Mononuclear cell (primary cell): ENCODE measurements around the gene DLGAP1. TPM values are rescaled to one million over a fixed set of nuclear protein-coding genes. Genes with fewer than 3 reads are reported as not detected.

Experiments used
- H3K27me3 ChIP-seq: 2 replicates; pipeline ENCODE4 v1.6.0; 2011; ENCODE audit warnings: low read length, control low read depth; ENCODE audit not compliant: insufficient read depth
- H3K4me1 ChIP-seq: 2 replicates; pipeline ENCODE4 v1.5.1; 2011; ENCODE audit warnings: mild to moderate bottlenecking, low read length, control low read depth; ENCODE audit not compliant: insufficient read depth
- H3K4me3 ChIP-seq: 2 replicates; pipeline ENCODE4 v1.5.1; 2011; ENCODE audit warnings: mild to moderate bottlenecking, low read length, moderate library complexity
- H3K9me3 ChIP-seq: 2 replicates; pipeline ENCODE4 v1.5.1; 2011; ENCODE audit warnings: low read depth, mild to moderate bottlenecking, control low read depth, low read length
- total RNA-seq: library from RNA; depleted of rRNA; stranded (reverse); fragments of >200 nt; gene quantifications from one replicate; pipeline ENCODE4 v1.2.3, GENCODE V29; 2012

Gene DLGAP1
- total RNA-seq, 1 donor: 0.42 TPM

- no peaks in the 10 kb centered on the region for H3K9me3 ChIP-seq
- no peaks in the 10 kb centered on the region for H3K4me1 ChIP-seq
- no peaks in the 10 kb centered on the region for H3K27me3 ChIP-seq
- H3K4me3 ChIP-seq: no peak overlapping the region
Observed at GRCh38 chr18:3832025-3832638, 623.0 kb downstream of the DLGAP1 start.

GRCh38 chr18:3830604-3831003, 624.5 kb downstream of the DLGAP1 start:
- no peaks in the 10 kb centered on the region for H3K4me1 ChIP-seq
- H3K9me3 ChIP-seq: no peaks in the 10 kb centered on the region
- no peak overlapping the region for H3K4me3 ChIP-seq
- no peaks in the 10 kb centered on the region for H3K27me3 ChIP-seq

- Histone ChIP-seq H3K9me3 (no peaks in the 10 kb centered on the region), H3K4me1 (no peaks in the 10 kb centered on the region), H3K27me3 (no peaks in the 10 kb centered on the region), H3K4me3 (no peak overlapping the region)
Observed at GRCh38 chr18:3827236-3827845, 627.8 kb downstream of the DLGAP1 start.

- Histone ChIP-seq H3K4me3 (no peak overlapping the region), H3K9me3 (no peaks in the 10 kb centered on the region), H3K27me3 (no peaks in the 10 kb centered on the region), H3K4me1 (no peaks in the 10 kb centered on the region)
Observed at GRCh38 chr18:3826021-3826420, 629.1 kb downstream of the DLGAP1 start.

- Histone ChIP-seq H3K4me3 (no peak overlapping the region), H3K9me3 (no peaks in the 10 kb centered on the region), H3K4me1 (no peaks in the 10 kb centered on the region), H3K27me3 (no peaks in the 10 kb centered on the region)
Observed at GRCh38 chr18:3824101-3824500, 631.0 kb downstream of the DLGAP1 start.

GRCh38 chr18:3823073-3823472, 632.0 kb downstream of the DLGAP1 start:
- Histone ChIP-seq H3K9me3 (no peaks in the 10 kb centered on the region), H3K27me3 (no peaks in the 10 kb centered on the region), H3K4me3 (no peak overlapping the region), H3K4me1 (no peaks in the 10 kb centered on the region)

GRCh38 chr18:3821524-3821923, 633.6 kb downstream of the DLGAP1 start:
- H3K27me3 ChIP-seq: no peaks in the 10 kb centered on the region
- no peaks in the 10 kb centered on the region for H3K9me3 ChIP-seq
- H3K4me1 ChIP-seq: no peaks in the 10 kb centered on the region
- no peak overlapping the region for H3K4me3 ChIP-seq

- Histone ChIP-seq H3K27me3 (no peaks in the 10 kb centered on the region), H3K9me3 (no peaks in the 10 kb centered on the region), H3K4me1 (no peaks in the 10 kb centered on the region), H3K4me3 (no peak overlapping the region)
Observed at GRCh38 chr18:3819961-3820360, 635.1 kb downstream of the DLGAP1 start.

- H3K4me1 ChIP-seq: no peaks in the 10 kb centered on the region
Observed at GRCh38 chr18:3816610-3817363, 638.3 kb downstream of the DLGAP1 start.

GRCh38 chr18:3815991-3816390, 639.1 kb downstream of the DLGAP1 start:
- Histone ChIP-seq H3K4me3 (no peak overlapping the region), H3K9me3 (no peaks in the 10 kb centered on the region), H3K4me1 (no peaks in the 10 kb centered on the region), H3K27me3 (no peaks in the 10 kb centered on the region)

More at GRCh38 chr18:3816610-3817363, 638.3 kb downstream of the DLGAP1 start:
- H3K9me3 ChIP-seq: no peaks in the 10 kb centered on the region
- H3K4me3 ChIP-seq: no peak overlapping the region
- H3K27me3 ChIP-seq: no peaks in the 10 kb centered on the region

- Histone ChIP-seq H3K27me3 (no peaks in the 10 kb centered on the region), H3K4me3 (no peak overlapping the region), H3K4me1 (no peaks in the 10 kb centered on the region), H3K9me3 (no peaks in the 10 kb centered on the region)
Observed at GRCh38 chr18:3814816-3815215, 640.3 kb downstream of the DLGAP1 start.

GRCh38 chr18:3810296-3810695, 644.8 kb downstream of the DLGAP1 start:
- Histone ChIP-seq H3K4me3 (no peak overlapping the region), H3K4me1 (no peaks in the 10 kb centered on the region), H3K9me3 (no peaks in the 10 kb centered on the region), H3K27me3 (no peaks in the 10 kb centered on the region)

- Histone ChIP-seq H3K4me3 (no peak overlapping the region), H3K9me3 (no peaks in the 10 kb centered on the region), H3K27me3 (no peaks in the 10 kb centered on the region), H3K4me1 (no peaks in the 10 kb centered on the region)
Observed at GRCh38 chr18:3808985-3809780, 645.9 kb downstream of the DLGAP1 start.

- Histone ChIP-seq H3K9me3 (no peaks in the 10 kb centered on the region), H3K4me1 (no peaks in the 10 kb centered on the region), H3K27me3 (no peaks in the 10 kb centered on the region), H3K4me3 (no peak overlapping the region)
Observed at GRCh38 chr18:3806656-3807055, 648.5 kb downstream of the DLGAP1 start.

GRCh38 chr18:3804336-3804735, 650.8 kb downstream of the DLGAP1 start:
- no peaks in the 10 kb centered on the region for H3K4me1 ChIP-seq
- H3K9me3 ChIP-seq: no peaks in the 10 kb centered on the region
- no peak overlapping the region for H3K4me3 ChIP-seq
- H3K27me3 ChIP-seq: no peaks in the 10 kb centered on the region
